NCI-H345 treated with DMSO at 0.1 percent for 48 hours (cell line): ENCODE data around the gene DNAJC2.
"Not testable (repeated sequence)": the region's sequence is repeated elsewhere in the genome, so short reads cannot be mapped to it uniquely, and the experiment has no call there.

Source experiments
- DNase-seq: peaks from one replicate; lab custom pipeline; 2025; ENCODE audit not compliant: unreplicated experiment; lab: John Stamatoyannopoulos, UW

The DNAJC2 gene

GRCh38 chr7:103278195-103278594 is 66.4 kb downstream of the DNAJC2 start:
- DNase-seq, result not testable (repeated sequence)

GRCh38 chr7:103274867-103275266 is 69.7 kb downstream of the DNAJC2 start:
- not testable (repeated sequence) for DNase-seq

- not testable (repeated sequence) for DNase-seq
Measured at GRCh38 chr7:103273374-103273773, 71.2 kb downstream of the DNAJC2 start.

GRCh38 chr7:103266229-103266628 is 78.3 kb downstream of the DNAJC2 start:
- DNase-seq, result not testable (repeated sequence)

- DNase-seq, result not testable (repeated sequence)
Measured at GRCh38 chr7:103264054-103264453, 80.5 kb downstream of the DNAJC2 start.
